Transverse colon (tissue), 4 donors: ENCODE data around the gene KATNBL1. TPM values are rescaled to one million over a fixed set of nuclear protein-coding genes. Genes with fewer than 3 reads are reported as not detected.

ENCODE experiments used
- DNase-seq: peaks from one replicate; pipeline ENCODE4 v3.0.0-alpha.2; 2019
- H3K27ac ChIP-seq, 4 donors: fragments of 200-600 bp; sonication (generic); 2 replicates each; pipeline ENCODE4 v1.5.1; 2016 to 2018; ENCODE audit warnings: inconsistent platforms in 4 of 4
- H3K27me3 ChIP-seq: fragments of 200-600 bp; sonication (generic); 2 replicates; pipeline ENCODE4 v1.5.1; 2017; ENCODE audit warnings: inconsistent platforms
- H3K36me3 ChIP-seq, 4 donors: fragments of 200-600 bp; sonication (generic); 2 replicates each; pipeline ENCODE4 v1.5.1; 2017 to 2019; ENCODE audit warnings: inconsistent platforms in 4 of 4
- H3K4me1 ChIP-seq, 4 donors: fragments of 200-600 bp; sonication (generic); 2 replicates each; pipeline ENCODE4 v1.5.1; 2017 to 2020; ENCODE audit warnings: inconsistent platforms in 4 of 4
- H3K4me3 ChIP-seq, 4 donors: fragments of 200-600 bp; sonication (generic); 1 replicate in 1 of 4; 2 replicates in 3 of 4; pipeline versions ENCODE4 v1.5.1 to v1.6.1; 2017 to 2019; ENCODE audit warnings: inconsistent platforms in 4 of 4
- H3K9me3 ChIP-seq, 2 donors: fragments of 200-600 bp; sonication (generic); 2 replicates each; pipeline ENCODE4 v1.5.1; 2017 to 2019; ENCODE audit warnings: inconsistent platforms in 2 of 2
- EP300 ChIP-seq: sonication (generic); formaldehyde crosslinking; IDR thresholded peaks from one replicate; pipeline ENCODE4 v1.6.1; 2017; ENCODE audit warnings: antibody characterized with exemption, low read depth
- POLR2A ChIP-seq: fragments of 450-650 bp; IDR thresholded peaks from one replicate; pipeline ENCODE4 v1.6.1; 2016; ENCODE audit warnings: antibody characterized with exemption, mild to moderate bottlenecking, moderate library complexity
- POLR2AphosphoS5 ChIP-seq, 3 donors: sonication (generic); formaldehyde crosslinking; IDR thresholded peaks; one replicate each; pipeline ENCODE4 v1.6.1; 2016; ENCODE audit warnings: antibody characterized with exemption in 3 of 3
- WGBS, 2 donors: methylation state at CpG; one replicate each; pipeline ENCODE4 v1.1.5; 2018; ENCODE audit warnings: low coverage in 1 of 2; 5-methylcytosine and 5-hydroxymethylcytosine counted together
- in situ Hi-C, 4 donors: fragments of 200-750 bp; cut with MboI; loops; one replicate each; pipeline versions ENCODE4 v1.15.0 to v1.15.1; 2017; ENCODE audit warnings: low sequenced_read_pairs in 3 of 4, low pct_ligation_motif_present in 1 of 4, low pct_unique_long_range_greater_than_20kb in 1 of 4
- intact Hi-C: fragments of 100-400 bp; cut with DNase I; formaldehyde crosslinking; loops from one replicate; pipeline ENCODE4 v1.15.1; 2023; ENCODE audit warnings: low total_unique reads
- total RNA-seq, 4 donors: library from RNA; depleted of rRNA; stranded (reverse); fragments of >200 nt; gene quantifications; one replicate each; pipeline ENCODE4 v1.1.0, GENCODE V29; 2016
- TF ChIP-seq, protein P1 (sequence below), 5 experiments: fragments of 200-600 bp in 3 of 5; fragments of 450-650 bp in 2 of 5; sonication (generic) in 3 of 5; IDR thresholded peaks; 1 replicate in 2 of 5; 2 replicates in 3 of 5; pipeline ENCODE4 v1.5.1; 2016 to 2017; ENCODE audit warnings: antibody characterized with exemption in 5 of 5, inconsistent platforms in 3 of 5, mild to moderate bottlenecking in 2 of 5, moderate library complexity in 1 of 5

The KATNBL1 gene
- total RNA-seq, 4 donors from 2014 or later = 41.1 to 137 (median 80.3) TPM

DNA sequence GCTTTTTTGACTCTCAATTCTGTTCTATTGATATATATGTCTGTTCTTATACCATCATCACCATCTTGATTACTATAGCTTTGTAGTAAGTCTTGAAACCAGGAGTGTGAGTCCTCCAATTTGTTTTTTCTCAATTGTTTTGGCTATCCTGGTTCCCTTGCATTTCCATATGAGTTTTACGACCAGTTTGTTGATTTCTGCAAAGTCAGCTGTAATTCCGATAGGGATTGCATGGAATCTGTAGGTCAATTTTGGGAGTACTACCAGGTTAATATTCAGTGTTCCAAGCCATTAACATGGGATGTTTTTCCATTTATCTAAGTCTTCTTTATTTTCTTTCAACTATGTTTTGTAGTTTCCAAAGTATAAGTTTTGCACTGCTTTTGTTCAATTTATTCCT is 81.0 kb downstream of the KATNBL1 start:
- H3K4me3 ChIP-seq = no peak overlapping the region
- H3K36me3 ChIP-seq = no peaks in the 10 kb centered on the region
- intact Hi-C loops = no loop called here
- H3K9me3 ChIP-seq = no peaks in the 10 kb centered on the region
- in situ Hi-C loops = no loop called here
- no peak for DNase-seq
- no peaks in the 10 kb centered on the region for H3K27me3 ChIP-seq
- H3K27ac ChIP-seq = no peak overlapping the region
- 48 to 50% methylated on average over 2 of the region's 2 CpGs for WGBS, 2 donors
- H3K4me1 ChIP-seq = no peaks in the 10 kb centered on the region
- TF ChIP-seq, protein P1, sequence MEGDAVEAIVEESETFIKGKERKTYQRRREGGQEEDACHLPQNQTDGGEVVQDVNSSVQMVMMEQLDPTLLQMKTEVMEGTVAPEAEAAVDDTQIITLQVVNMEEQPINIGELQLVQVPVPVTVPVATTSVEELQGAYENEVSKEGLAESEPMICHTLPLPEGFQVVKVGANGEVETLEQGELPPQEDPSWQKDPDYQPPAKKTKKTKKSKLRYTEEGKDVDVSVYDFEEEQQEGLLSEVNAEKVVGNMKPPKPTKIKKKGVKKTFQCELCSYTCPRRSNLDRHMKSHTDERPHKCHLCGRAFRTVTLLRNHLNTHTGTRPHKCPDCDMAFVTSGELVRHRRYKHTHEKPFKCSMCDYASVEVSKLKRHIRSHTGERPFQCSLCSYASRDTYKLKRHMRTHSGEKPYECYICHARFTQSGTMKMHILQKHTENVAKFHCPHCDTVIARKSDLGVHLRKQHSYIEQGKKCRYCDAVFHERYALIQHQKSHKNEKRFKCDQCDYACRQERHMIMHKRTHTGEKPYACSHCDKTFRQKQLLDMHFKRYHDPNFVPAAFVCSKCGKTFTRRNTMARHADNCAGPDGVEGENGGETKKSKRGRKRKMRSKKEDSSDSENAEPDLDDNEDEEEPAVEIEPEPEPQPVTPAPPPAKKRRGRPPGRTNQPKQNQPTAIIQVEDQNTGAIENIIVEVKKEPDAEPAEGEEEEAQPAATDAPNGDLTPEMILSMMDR (IDR thresholded peaks at IDR 0.05) = no peak
- no peak for TF ChIP-seq POLR2AphosphoS5 (IDR thresholded peaks at IDR 0.05)

DNA sequence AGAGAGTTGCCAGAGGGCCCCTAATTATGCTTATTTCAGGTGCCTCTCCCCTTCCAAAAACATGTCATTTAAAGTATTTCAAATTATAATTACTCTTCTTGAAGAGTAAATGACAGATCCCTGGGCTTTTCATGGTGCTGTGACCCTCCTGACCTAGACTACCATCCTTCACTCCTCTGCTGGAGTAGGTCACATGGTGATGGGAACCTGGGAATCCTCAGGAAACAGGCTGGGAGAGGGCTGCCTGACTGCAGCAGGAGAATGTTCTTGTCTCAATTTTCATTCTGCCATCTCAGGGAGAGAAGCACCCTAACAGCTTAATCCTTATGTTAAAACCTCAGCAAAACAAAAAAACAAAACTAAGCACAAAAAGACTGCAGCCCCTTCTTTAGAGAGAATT is 83.4 kb downstream of the KATNBL1 start:
- no peaks in the 10 kb centered on the region for H3K27me3 ChIP-seq
- TF ChIP-seq, protein P1 (IDR thresholded peaks at IDR 0.05) = no peak
- TF ChIP-seq POLR2A (no peak), POLR2AphosphoS5 (IDR thresholded peaks at IDR 0.05) (no peak), EP300 (no peak)
- no peak overlapping the region for H3K4me3 ChIP-seq
- in situ Hi-C loops (no loop called here), intact Hi-C loops (no loop called here)
- DNase-seq = no peak
- H3K9me3 ChIP-seq = no peaks in the 10 kb centered on the region
- no peak overlapping the region for H3K27ac ChIP-seq
- no peaks in the 10 kb centered on the region for H3K36me3 ChIP-seq
- no peaks in the 10 kb centered on the region for H3K4me1 ChIP-seq

DNA sequence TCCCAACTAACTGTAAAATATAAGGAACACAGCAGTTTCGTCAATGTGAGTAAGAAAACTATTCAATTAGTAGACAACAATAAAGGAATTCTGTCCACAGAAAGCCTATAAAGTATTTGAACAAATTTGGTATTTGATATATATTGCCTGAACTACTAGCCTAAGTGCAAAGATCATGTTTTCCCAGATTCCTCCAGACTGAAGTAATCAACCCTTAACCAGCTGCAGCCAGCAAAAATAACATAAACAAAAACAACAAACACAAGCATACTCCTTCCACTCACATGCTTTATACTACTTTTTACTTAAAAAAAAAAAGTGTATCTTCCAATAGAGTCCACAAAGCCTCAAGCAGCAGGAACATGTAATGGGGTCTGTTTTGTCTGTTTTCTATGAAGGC is 84.0 kb downstream of the KATNBL1 start:
- intact Hi-C loops = no loop called here
- H3K36me3 ChIP-seq = no peaks in the 10 kb centered on the region

DNA sequence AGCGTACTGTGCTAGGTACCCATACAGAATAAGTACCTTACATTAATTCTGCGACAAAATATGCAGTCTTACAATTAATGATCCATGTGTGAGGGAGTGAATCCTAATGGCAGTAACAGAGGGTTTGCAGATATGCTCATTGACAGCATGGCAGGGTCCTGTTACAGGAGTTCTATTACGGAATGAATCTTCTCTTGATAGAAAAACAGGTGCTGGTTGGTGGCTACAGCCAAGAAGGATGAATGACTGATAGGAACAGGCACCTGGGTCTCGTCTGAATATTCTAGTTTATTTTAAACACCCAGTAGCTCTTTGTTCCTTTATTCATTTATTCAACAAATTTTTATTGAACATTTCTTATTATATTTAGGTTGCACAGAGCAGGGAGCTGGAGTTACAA is 85.2 kb downstream of the KATNBL1 start:
- intact Hi-C loops (no loop called here), in situ Hi-C loops (loop anchor here in 2 of 4 donors (25.0 kb wide), 2 partner anchors 112 to 238 kb away; partner anchors contain the start of gene LPCAT4 (in 1 of the 2))
- Histone ChIP-seq H3K36me3 (no peaks in the 10 kb centered on the region), H3K27ac (no peak overlapping the region), H3K27me3 (no peaks in the 10 kb centered on the region), H3K9me3 (no peaks in the 10 kb centered on the region), H3K4me3 (no peak overlapping the region), H3K4me1 (no peaks in the 10 kb centered on the region)
- DNase-seq = no peak
- TF ChIP-seq EP300 (no peak), POLR2A (no peak), POLR2AphosphoS5 (IDR thresholded peaks at IDR 0.05) (no peak)
- TF ChIP-seq, protein P1 (IDR thresholded peaks at IDR 0.05) = no peak
- WGBS, 2 donors = 77 to 78% methylated on average over 2 to 4 of the region's 4 CpGs

More for the DNA sequence above, 84.0 kb downstream of the KATNBL1 start:
- no peaks in the 10 kb centered on the region for H3K9me3 ChIP-seq
- H3K4me3 ChIP-seq = no peak overlapping the region
- no peaks in the 10 kb centered on the region for H3K27me3 ChIP-seq
- DNase-seq = no peak
- H3K4me1 ChIP-seq = no peaks in the 10 kb centered on the region
- 38 to 55% methylated on average over 1 of the region's 1 CpG for WGBS, 2 donors
- TF ChIP-seq POLR2A (no peak), EP300 (no peak), POLR2AphosphoS5 (IDR thresholded peaks at IDR 0.05) (no peak)
- TF ChIP-seq, protein P1 (IDR thresholded peaks at IDR 0.05) = no peak
- in situ Hi-C loops = no loop called here
- no peak overlapping the region for H3K27ac ChIP-seq
